ENCODE data around the gene ZNF830. TPM values are rescaled to one million over a fixed set of nuclear protein-coding genes. Genes with fewer than 3 reads are reported as not detected.

The ZNF830 gene
- total RNA-seq, 4 donors from 2014 or later = 10.8 to 16.6 (median 12.6) TPM

- no peaks in the 10 kb centered on the region for H3K9me3 ChIP-seq
- H3K27ac ChIP-seq (replicated peaks in 1 of 4) = peak overlapping the region; percentile 62 to 73 (median 64)
- H3K4me1 ChIP-seq = peaks cover 24 to 64% (median 55%) of the 10 kb centered on the region in 4 donors
- no peak overlapping the region for H3K4me3 ChIP-seq
- no peaks in the 10 kb centered on the region for H3K27me3 ChIP-seq
- intact Hi-C loops (cut with DNase I) = no loop called here
- peaks cover 0 to 82% (median 66%) of the 10 kb centered on the region in 4 donors for H3K36me3 ChIP-seq
- no peak for DNase-seq (ENCODE audit: extremely low spot score)
- WGBS = 94% methylated on average over 2 of the region's 2 CpGs
- TF ChIP-seq EP300 (IDR thresholded peaks at IDR 0.05) = no peak
- no peak for TF ChIP-seq POLR2AphosphoS5 (IDR thresholded peaks at IDR 0.05)
- TF ChIP-seq CTCF (IDR thresholded peaks at IDR 0.05) = no peak
- no peak for TF ChIP-seq POLR2A (IDR thresholded peaks at IDR 0.05; ENCODE audit: low read depth)
These were observed 40.2 kb downstream of the ZNF830 start for GRCh38 chr17:35001549-35001948.

GRCh38 chr17:35002876-35003551 lies 41.7 kb downstream of the ZNF830 start:
- Histone ChIP-seq H3K9me3 (no peaks in the 10 kb centered on the region), H3K4me3 (no peak overlapping the region), H3K4me1 (peaks cover 12 to 49% (median 40%) of the 10 kb centered on the region in 4 donors), H3K27me3 (no peaks in the 10 kb centered on the region), H3K27ac (replicated peaks in 1 of 4) (peak overlapping the region; percentile 62 to 73 (median 64)), H3K36me3 (peaks cover 0 to 97% (median 64%) of the 10 kb centered on the region in 4 donors)
- no peak for DNase-seq (ENCODE audit: extremely low spot score)
- 70% methylated on average over 15 of the region's 15 CpGs for WGBS
- TF ChIP-seq EP300 (IDR thresholded peaks at IDR 0.05) (no peak), CTCF (IDR thresholded peaks at IDR 0.05) (no peak), POLR2A (IDR thresholded peaks at IDR 0.05; ENCODE audit: low read depth) (no peak), POLR2AphosphoS5 (IDR thresholded peaks at IDR 0.05) (peak; percentile 33 to 52)
- intact Hi-C loops (cut with DNase I) = no loop called here

GRCh38 chr17:35003778-35004177 lies 42.4 kb downstream of the ZNF830 start:
- H3K9me3 ChIP-seq = no peaks in the 10 kb centered on the region
- TF ChIP-seq CTCF (IDR thresholded peaks at IDR 0.05) (no peak), POLR2A (IDR thresholded peaks at IDR 0.05; ENCODE audit: low read depth) (no peak), EP300 (IDR thresholded peaks at IDR 0.05) (no peak)
- peak overlapping the region in 3 of 4 donors; percentile 62 to 73 (median 66) for H3K27ac ChIP-seq (replicated peaks in 1 of 4)
- H3K36me3 ChIP-seq = peaks cover 0 to 99% (median 62%) of the 10 kb centered on the region in 4 donors
- intact Hi-C loops (cut with DNase I) = no loop called here
- WGBS = 90% methylated on average over 2 of the region's 4 CpGs
- H3K4me3 ChIP-seq = no peak overlapping the region
- no peaks in the 10 kb centered on the region for H3K27me3 ChIP-seq
- DNase-seq (ENCODE audit: extremely low spot score) = no peak
- peaks cover 6 to 42% (median 33%) of the 10 kb centered on the region in 4 donors for H3K4me1 ChIP-seq

GRCh38 chr17:35006345-35006744 lies 45.0 kb downstream of the ZNF830 start:
- Histone ChIP-seq H3K27me3 (no peaks in the 10 kb centered on the region), H3K27ac (replicated peaks in 1 of 4) (peak overlapping the region in 1 of 4 donors; percentile 6), H3K4me1 (peaks cover 6 to 26% (median 23%) of the 10 kb centered on the region in 4 donors), H3K4me3 (no peak overlapping the region), H3K9me3 (no peaks in the 10 kb centered on the region), H3K36me3 (peaks cover 0 to 96% (median 62%) of the 10 kb centered on the region in 4 donors)
- intact Hi-C loops (cut with DNase I) = no loop called here
- 87% methylated on average over 4 of the region's 4 CpGs for WGBS
- no peak for DNase-seq (ENCODE audit: extremely low spot score)
- no peak for TF ChIP-seq CTCF (IDR thresholded peaks at IDR 0.05)
- no peak for TF ChIP-seq POLR2A (IDR thresholded peaks at IDR 0.05; ENCODE audit: low read depth)
- no peak for TF ChIP-seq POLR2AphosphoS5 (IDR thresholded peaks at IDR 0.05)
- TF ChIP-seq EP300 (IDR thresholded peaks at IDR 0.05) = no peak
